Omental fat pad (tissue), 4 donors: ENCODE results near the gene TRIM24. TPM values are rescaled to one million over a fixed set of nuclear protein-coding genes. Genes with fewer than 3 reads are reported as not detected.
"Not testable (repeated sequence)": the region's sequence is repeated elsewhere in the genome, so short reads cannot be mapped to it uniquely, and the experiment has no call there.

Experiments used
- ATAC-seq: fragments of 150-250 bp; one replicate; pipeline ENCODE4 v1.9.1; 2016; ENCODE audit warnings: mild to moderate bottlenecking, moderate library complexity; ENCODE audit not compliant: low FRiP score
- DNase-seq: peaks from one replicate; pipeline ENCODE4 v3.0.0-alpha.2; 2019; ENCODE audit warnings: low spot score
- CTCF ChIP-seq, 3 donors: fragments of 450-650 bp; IDR thresholded peaks; one replicate each; pipeline ENCODE4 v1.5.1; 2016 to 2017; ENCODE audit warnings: antibody characterized with exemption in 3 of 3, mild to moderate bottlenecking in 3 of 3, moderate library complexity in 2 of 3
- total RNA-seq, 4 donors: library from RNA; depleted of rRNA; stranded (reverse); fragments of >200 nt; gene quantifications; one replicate each; pipeline ENCODE4 v1.1.0, GENCODE V29; 2016

The TRIM24 gene
- total RNA-seq, 4 donors from 2014 or later, result 9.2 to 20.6 (median 11.4) TPM

GRCh38 chr7:138475377-138475776, 15.3 kb downstream of the TRIM24 start:
- DNase-seq (no peak), ATAC-seq (no peak)
- no peak for TF ChIP-seq CTCF (IDR thresholded peaks at IDR 0.05)

- no peak for ATAC-seq
- no peak for TF ChIP-seq CTCF (IDR thresholded peaks at IDR 0.05)
- no peak for DNase-seq
Measured at GRCh38 chr7:138477081-138477578, 17.1 kb downstream of the TRIM24 start.

GRCh38 chr7:138477581-138477980, 17.5 kb downstream of the TRIM24 start:
- no peak for DNase-seq
- TF ChIP-seq CTCF (IDR thresholded peaks at IDR 0.05), result no peak
- ATAC-seq, result no peak

GRCh38 chr7:138478499-138478908, 18.4 kb downstream of the TRIM24 start:
- DNase-seq (no peak), ATAC-seq (no peak)
- TF ChIP-seq CTCF (IDR thresholded peaks at IDR 0.05), result no peak

- no peak for TF ChIP-seq CTCF (IDR thresholded peaks at IDR 0.05)
- ATAC-seq (no peak), DNase-seq (no peak)
Measured at GRCh38 chr7:138480527-138480926, 20.5 kb downstream of the TRIM24 start.

DNA sequence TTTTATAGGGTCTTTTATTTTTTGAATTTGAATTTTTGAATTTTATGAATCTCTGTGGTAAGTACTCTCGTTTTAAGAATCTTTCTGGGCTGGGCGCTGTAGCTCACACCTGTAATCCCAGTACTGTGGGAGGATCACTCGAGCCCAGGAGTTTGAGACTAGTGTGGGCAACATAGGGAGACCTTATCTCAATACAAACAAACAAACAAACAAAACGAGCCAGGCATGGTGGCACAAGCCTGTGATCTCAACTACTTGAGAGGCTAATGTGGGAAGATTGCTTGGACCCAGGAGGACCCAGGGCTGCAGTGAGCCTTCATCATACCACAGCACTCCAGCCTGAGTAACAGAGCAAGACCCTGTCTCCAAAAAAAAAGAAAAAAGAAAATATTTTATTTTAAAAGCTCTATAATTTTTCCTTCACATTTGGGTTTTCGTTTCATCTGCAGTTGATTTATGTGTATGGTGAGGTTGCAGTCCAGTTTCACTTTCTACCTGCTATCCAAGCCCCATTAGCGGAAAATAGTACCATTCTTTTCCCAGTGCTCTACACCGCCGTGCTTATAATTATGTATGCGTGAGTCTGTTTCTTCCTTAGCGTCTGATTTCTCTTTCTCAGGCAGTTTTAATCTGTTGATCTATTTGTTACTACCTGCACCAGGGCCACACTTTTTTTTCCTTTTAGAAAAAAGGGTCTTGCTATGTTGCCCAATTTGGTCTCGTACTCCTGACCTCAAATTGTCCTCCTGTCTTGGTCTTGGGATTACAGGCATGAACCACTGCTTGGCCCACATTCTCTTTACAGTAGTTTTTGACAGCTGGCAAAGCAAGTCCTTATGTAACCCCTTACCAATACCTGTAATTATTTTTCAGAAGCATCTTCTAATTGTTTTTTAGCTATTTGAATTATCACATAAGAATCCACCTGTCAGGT, 21.7 kb downstream of the TRIM24 start:
- no peak for TF ChIP-seq CTCF (IDR thresholded peaks at IDR 0.05)
- no peak for DNase-seq
- ATAC-seq, result no peak

GRCh38 chr7:138483531-138483930, 23.5 kb downstream of the TRIM24 start:
- no peak for DNase-seq
- ATAC-seq, result no peak
- TF ChIP-seq CTCF (IDR thresholded peaks at IDR 0.05), result no peak

DNA sequence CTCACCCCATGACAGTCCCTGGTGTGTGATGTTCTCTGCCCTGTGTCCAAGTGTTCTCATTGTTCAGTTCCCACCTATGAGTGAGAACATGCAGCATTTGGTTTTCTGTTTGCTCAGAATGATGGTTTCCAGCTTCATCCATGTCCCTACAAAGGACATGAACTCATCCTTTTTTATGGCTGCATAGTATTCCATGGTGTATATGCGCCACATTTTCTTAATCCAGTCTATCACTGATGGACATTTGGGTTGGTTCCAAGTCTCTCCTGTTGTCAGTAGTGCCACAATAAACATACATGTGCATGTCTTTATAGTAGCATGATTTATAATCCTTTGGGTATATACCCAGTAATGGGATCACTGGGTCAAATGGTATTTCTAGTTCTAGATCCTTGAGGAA, 25.4 kb downstream of the TRIM24 start:
- ATAC-seq, DNase-seq: not testable (repeated sequence)

DNA sequence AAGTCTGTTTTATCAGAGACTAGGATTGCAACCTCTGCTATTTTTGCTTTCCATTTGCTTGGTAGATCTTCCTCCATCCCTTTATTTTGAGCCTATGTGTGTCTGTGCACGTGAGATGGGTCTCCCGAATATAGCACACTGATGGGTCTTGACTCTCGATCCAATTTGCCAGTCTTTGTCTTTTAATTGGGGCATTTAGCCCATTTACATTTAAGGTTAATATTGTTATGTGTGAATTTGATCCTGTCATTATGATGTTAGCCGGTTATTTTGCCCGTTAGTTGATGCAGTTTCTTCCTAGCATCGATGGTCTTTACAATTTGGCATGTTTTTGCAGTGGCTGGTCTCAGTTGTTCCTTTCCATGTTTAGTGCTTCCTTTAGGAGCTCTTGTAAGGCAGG, 29.1 kb downstream of the TRIM24 start:
- not testable (repeated sequence) for ATAC-seq, DNase-seq
